Measurements from ENCODE around the gene IFNK.

The IFNK gene

DNA sequence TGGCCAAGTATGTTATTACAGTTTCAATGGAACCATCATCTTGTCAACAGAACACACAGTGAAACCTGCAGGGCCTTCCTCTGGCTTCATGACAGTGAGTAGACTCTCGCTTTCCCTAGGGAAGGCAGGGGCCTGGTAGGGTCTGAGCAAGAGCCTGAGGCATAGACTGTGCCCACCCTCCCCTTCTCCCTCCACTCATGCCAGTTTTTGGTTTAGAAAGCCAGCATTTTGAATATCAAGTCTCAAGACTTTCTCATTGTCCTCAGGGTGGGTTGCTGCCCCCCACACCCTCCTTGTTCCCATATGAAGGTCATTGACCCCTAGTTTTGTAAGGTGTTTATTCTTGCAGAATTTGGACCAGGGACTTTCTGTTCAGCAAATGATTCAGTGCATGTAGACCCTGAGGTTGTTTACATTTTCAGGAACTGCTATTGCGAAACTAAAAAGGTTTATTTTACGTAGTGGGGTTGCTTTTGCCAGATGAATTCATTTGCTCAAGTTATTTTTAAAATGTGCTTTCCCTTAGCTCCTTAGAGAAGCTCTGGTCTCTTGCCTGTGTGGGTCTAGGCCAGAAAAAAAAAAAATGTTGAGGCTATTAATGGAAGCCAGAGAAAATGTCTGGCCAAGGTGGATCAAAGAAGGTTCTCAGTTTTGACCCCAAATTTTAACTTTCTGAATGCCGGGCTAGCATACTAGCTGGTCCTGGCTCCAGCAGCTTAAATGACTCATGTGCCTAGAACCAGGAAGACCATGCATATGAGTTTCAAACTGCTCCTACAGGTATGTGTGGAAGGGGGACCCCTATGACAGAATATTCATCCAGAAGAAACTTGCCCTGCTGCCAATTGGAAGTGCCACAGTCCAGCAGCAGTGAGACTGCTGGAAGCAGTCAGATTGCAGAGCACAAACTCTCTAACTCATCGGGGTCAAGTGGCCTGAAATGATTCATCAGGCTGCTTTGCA, 15.7 kb downstream of the IFNK start:
- no peak for DNase-seq

DNA sequence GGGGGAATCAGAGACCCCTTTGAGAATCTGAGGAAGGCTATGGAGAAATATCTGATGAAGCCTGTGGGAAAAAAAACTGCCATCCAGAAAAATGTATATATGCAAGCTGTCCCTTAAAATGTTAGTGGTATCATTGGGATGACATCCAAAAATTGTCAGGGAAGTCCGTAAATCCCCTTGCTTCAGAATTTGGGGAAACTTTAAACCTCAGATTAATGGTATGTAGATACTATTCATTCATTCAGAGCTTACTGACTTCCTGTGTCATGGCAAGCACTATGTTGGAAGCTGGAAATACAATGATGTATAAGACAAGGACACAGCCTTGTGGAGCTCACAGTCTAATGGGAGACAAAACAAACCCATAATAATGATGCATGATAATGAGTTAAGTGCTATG, 16.4 kb downstream of the IFNK start:
- no peak for DNase-seq

- DNase-seq, result no peak
Observed at GRCh38 chr9:27541740-27542139, 17.6 kb downstream of the IFNK start.

DNA sequence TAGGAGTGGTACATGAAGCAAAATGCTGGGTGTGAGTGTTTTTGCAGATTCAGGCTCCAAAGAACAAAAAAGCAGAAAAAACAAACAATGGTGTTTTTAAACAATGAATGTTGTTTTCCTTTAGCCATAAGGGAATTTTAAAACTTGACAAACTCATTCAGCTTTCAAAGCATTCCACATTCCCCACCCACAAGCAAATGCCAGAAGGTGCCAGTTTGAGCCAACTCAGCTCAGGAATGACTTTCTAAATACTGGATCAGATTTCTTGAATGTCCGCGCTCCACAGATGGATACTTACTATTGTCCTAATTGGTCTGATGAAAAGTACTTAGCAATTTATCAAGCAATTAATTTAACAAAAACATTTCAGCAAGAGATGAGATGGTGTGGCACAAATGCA, 18.4 kb downstream of the IFNK start:
- no peak for DNase-seq

- DNase-seq, result no peak
Observed at GRCh38 chr9:27545471-27545870, 21.4 kb downstream of the IFNK start.

DNA sequence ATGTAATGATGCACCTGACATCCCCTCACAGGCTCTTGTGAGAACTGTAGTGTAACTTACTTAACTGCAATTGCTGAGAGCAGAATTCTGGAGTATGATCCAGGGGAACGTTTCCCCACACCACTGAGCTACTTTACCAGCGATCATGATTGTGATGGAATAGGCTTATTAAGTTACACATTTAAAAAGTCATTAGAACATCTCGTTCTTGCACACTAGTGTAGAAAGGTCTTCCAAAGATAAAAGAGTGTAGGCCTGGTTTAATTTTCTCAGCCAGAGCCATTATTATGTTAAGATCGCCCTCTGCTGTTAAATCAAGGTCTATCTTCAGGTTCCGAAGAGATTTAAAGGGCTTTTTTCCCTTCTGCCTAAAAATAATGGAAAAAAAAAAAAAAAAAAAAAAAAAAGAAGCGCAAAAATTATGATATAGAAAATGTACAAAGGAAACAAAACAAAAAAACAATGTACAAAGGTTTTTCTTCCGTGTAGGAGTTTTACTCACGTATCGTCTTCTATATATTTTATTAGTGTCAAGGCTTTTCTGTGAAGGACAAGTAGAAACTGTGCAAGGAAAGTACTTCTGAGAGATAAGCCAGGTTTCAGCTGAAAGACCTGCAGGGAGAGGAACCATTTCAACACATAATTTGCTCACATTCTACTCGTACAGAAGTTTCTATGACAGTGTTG, 24.1 kb downstream of the IFNK start:
- no peak for DNase-seq

DNA sequence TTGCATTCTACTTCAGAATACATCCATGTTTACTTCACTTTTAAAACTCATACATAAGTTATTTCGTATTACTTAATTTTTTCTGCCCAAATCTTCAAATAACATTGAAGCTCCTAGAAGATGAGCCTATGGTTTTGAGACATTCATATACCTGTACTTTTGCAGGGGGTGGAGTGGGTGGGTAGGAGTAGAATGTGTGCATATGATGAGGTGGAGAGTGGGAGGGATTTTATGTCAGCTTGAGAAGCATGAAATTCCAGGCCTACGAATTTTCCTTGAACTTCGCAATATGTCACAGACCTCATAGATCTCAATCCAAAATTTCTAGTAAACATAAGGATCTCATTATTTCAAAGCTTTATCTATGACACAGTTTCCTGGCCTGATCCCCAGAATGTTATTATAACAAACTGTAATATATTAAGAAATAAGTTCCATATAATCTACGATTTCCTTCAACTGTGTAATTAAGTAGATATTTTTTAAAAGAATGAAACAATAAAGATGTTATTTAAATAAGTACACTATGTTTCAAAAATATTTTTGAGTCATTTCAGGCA, 25.2 kb downstream of the IFNK start:
- no peak for DNase-seq

DNA sequence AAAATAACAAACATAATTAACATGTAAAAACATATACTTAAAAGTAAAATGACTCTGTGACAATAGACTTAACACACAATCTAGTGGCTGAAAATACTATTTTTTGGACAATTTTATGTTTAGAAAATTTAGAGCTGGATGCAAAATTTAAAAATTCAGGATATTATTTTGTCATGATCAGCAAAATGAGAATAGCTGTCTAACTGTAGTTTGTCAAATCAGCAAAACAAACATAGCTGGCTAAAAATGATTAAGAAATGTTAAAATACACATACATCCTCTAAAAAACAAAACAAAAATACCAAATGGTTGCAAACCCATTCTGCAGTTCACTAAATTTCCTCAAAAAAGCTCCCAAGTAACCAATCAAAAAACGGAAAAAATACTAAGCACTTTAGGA, 30.6 kb downstream of the IFNK start:
- DNase-seq, result no peak

DNA sequence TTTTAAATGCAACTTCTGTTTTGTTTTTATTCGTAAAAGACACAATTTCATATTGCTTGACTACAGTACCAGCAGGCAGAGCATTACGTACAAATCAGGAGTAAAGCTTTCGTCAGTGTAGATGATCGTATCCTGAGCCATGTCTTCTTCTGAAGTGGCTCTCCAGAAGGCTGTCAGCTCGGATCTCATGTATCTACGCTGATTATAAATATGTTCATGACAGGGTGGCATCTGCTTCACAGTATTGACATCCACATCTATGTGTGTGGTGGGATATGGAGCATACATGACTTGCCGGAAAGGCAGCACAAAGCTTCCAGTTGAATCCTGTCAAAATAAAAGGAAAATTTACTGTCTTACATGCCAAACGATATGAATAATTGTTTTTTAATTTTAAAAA, 32.4 kb downstream of the IFNK start:
- no peak for DNase-seq

DNA sequence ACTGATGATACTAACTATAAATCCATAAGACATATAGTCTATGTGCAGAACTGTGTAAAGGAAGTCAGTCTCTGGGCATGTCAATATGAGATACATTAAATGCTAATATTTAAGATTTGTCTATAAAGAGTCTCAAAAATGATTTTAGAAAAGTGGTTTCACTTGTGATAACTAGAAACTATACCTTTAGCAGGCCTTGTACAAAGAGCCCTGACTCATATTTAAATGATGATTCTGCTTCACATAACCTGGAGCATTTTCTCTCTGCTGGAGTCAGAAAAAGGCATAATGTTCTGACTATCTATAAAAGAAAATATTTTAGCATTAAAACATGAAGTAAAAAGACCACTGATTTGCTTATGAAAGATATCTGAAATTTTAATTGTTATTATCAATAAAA, 34.2 kb downstream of the IFNK start:
- no peak for DNase-seq

- DNase-seq, result no peak
Observed at GRCh38 chr9:27560457-27560856, 36.4 kb downstream of the IFNK start.

DNA sequence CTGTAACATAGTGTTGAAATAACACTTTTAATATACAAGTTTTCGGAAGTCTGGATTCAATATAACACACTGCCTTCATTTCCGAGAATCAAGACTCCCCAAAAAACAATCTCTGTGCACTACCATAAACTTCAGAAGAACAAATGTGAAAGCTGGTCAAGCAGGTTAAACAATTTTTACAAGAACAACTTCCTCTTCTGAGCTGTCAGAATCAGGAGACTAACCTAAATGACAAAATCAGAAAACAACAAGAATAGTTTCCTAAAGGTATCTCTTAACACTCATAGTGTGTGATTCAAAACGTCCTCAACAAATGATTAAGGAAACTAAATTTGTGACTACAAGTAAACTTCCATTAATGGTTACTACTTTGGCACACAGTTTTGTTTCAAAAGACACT, 37.6 kb downstream of the IFNK start:
- no peak for DNase-seq

DNA sequence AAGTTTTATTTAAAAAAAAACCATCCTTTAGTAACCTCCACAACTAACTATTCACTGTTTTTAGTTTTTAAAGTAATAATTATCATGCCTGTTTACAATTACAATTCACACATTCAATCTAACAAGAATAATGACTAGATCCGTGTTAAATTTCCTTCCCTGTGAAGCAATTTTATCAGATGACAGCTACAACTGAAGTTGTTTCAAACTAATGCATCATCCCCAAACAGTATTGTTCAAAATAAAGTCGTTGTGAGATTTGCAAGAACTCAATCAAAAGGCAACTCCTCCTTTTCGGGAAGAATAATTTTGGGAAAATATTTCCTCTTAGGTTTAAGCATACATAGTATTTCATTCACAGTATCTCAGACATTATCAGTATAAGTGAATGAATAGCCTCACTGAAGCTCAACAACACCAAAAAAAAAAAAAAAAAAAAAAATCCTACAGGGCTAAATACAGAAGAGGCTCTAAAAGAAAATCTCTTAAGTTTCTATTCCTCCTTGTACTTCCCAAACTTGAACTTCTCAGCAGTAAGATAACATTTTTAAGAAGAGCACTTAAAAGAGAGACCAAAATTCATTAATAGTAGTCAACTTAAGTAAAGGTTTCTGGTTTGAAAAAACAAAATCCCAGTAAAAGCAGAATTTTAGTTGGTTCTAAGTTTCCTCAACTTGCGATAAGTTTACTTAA, 39.8 kb downstream of the IFNK start:
- no peak for DNase-seq

DNA sequence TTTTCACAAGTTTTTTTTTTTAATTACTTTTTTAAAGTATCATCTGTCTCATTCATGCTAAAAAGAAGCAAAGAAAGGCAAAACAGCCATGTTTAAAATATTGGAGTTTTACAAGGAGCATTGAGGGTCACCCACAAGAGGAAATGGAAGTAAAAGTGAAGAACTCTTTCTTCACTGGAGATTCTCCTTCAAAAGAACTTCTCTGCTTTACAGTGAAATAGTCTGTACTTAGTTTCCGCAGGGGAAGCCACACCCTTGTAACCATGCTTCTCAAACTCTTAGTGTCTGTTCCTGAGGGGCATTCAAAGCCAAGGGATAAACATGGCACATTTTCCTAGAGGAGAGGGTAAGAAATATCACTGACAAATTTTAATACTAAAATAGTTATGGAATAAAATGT, 40.6 kb downstream of the IFNK start:
- DNase-seq, result no peak

DNA sequence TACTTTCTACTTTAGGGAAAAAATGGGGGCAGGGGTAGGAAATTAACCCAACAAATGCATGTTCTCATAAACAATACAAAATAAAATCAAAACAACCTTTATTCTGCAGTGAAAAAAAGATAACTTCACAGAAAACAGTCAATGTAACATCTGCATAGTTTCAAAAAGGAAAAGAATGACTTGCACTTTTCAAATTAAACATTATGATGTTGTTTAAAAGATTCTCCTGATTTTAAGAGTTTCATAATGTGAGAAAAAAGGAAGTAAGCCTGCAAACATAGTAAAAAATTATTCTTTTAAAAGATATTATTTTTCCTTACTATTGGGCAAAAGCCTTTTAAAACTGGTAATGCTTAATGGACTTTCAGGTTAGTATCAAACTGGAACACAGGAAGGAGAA, 41.6 kb downstream of the IFNK start:
- no peak for DNase-seq

DNA sequence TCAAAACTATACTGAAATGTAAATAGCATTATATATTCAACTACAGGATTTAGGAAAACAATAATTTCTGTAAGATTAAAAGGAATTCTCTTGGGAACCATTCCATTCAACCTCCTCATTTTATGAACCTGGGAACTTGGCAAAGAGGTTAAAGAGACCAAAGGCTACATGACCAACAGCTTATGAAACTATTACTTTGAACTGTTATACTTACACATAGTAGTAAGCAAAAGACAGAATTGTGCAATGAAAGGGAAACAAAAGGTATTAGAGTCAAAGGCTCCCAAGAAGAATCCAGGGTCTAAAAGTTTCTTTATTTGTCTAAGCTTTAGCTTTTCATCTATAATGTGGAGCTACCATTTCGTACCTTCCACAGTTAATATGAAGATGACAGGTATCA, 42.0 kb downstream of the IFNK start:
- DNase-seq, result no peak

DNA sequence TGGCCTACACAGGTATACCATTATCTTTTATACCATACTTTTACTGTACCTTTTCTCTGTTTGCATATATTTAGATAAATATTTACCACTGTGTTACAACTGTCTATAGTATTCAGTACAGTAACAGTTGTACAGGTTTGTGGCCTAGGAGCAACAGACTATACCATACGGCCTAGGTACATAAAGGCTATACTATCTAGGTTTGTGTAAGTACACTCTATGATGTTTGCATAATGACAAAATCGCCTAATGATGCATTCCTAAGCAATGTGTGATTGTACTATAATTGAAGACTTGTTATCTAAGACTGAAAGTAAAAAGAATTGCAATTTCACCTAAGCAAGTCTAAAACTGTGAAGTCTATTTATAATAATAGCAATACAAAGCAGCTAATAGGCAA, 45.3 kb downstream of the IFNK start:
- no peak for DNase-seq

DNA sequence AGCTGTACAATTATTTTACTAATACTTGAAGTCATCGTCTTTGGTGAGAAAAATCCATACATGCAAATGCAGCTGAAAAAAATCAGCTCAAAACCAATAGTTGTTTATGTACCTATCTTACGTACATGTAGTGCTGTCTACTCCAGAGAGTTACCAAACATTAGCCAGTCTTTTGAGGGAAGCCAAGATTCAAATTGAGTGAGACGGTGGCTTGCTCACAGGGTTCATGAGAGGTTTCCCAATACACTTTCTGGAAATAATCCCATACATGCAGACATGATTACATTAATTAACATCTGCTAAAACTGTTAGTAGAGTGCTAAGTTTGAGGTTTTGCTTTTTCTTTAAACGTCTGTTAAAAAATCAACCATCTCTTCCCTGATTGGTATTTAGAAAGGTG, 46.9 kb downstream of the IFNK start:
- DNase-seq, result no peak

GRCh38 chr9:27572061-27572460, 48.0 kb downstream of the IFNK start:
- no peak for DNase-seq

DNA sequence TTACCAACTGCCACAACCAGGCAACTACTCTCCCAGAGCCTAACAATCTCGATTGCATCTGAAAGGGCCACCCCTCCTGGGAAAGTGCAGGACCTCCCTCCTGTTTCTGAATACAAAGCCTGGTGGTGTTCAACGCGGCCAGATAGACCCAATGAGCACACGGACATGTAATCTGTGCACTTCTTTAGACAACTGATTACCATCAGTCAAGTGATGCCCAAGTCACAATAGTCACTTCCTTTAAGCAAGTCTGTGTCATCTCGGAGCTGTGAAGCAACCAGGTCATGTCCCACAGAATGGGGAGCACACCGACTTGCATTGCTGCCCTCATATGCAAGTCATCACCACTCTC, 48.5 kb downstream of the IFNK start:
- peak; percentile 16 for DNase-seq

DNA sequence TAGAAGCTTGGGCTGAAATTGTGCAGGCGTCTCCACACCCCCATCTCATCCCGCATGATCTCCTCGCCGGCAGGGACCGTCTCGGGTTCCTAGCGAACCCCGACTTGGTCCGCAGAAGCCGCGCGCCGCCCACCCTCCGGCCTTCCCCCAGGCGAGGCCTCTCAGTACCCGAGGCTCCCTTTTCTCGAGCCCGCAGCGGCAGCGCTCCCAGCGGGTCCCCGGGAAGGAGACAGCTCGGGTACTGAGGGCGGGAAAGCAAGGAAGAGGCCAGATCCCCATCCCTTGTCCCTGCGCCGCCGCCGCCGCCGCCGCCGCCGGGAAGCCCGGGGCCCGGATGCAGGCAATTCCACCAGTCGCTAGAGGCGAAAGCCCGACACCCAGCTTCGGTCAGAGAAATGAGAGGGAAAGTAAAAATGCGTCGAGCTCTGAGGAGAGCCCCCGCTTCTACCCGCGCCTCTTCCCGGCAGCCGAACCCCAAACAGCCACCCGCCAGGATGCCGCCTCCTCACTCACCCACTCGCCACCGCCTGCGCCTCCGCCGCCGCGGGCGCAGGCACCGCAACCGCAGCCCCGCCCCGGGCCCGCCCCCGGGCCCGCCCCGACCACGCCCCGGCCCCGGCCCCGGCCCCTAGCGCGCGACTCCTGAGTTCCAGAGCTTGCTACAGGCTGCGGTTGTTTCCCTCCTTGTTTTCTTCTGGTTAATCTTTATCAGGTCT, 49.0 kb downstream of the IFNK start, which contains the start of gene C9orf72:
C9orf72 (minus strand) TSS at position 564 of the 716 bp plus-strand sequence. CDS start 6,361 bp downstream, outside the sequence.
- DNase-seq, result peak; percentile 34

All from DMS79 (cell line).